Small intestine (tissue), 7 donors: ENCODE data around the gene USP28. TPM values are rescaled to one million over a fixed set of nuclear protein-coding genes. Genes with fewer than 3 reads are reported as not detected.

Experiments used
- DNase-seq, 2 donors: peaks; one replicate each; pipeline versions ENCODE4 v3.0.0 to v3.0.0-alpha.2; 2013
- FAIRE-seq: peaks from 2 replicates; lab custom pipeline; 2012; peaks lifted over from hg19 to GRCh38; lab: Jason Lieb, UNC
- H3K27ac ChIP-seq, 3 donors: one replicate each; pipeline ENCODE4 v1.5.1; 2013; ENCODE audit warnings: low read length in 2 of 3, mild to moderate bottlenecking in 2 of 3, control low read depth in 1 of 3, inconsistent platforms in 1 of 3, low read depth in 1 of 3, moderate library complexity in 1 of 3
- H3K27me3 ChIP-seq, 3 donors: one replicate each; pipeline ENCODE4 v1.6.1; 2013; ENCODE audit warnings: low read length in 3 of 3, inconsistent platforms in 1 of 3; ENCODE audit not compliant: control insufficient read depth in 3 of 3, insufficient read depth in 3 of 3
- H3K36me3 ChIP-seq, 3 donors: one replicate each; pipeline ENCODE4 v1.6.1; 2013; ENCODE audit warnings: low read length in 3 of 3, inconsistent platforms in 1 of 3, low read depth in 1 of 3, mild to moderate bottlenecking in 1 of 3, moderate library complexity in 1 of 3; ENCODE audit not compliant: control insufficient read depth in 3 of 3, insufficient read depth in 2 of 3
- H3K4me1 ChIP-seq, 3 donors: one replicate each; pipeline ENCODE4 v1.6.1; 2013; ENCODE audit warnings: low read length in 2 of 3, inconsistent platforms in 1 of 3, low read depth in 1 of 3, mild to moderate bottlenecking in 1 of 3, moderate library complexity in 1 of 3; ENCODE audit not compliant: control insufficient read depth in 3 of 3, insufficient read depth in 2 of 3
- H3K4me3 ChIP-seq, 3 donors: one replicate each; pipeline ENCODE4 v1.5.1; 2013; ENCODE audit warnings: low read length in 3 of 3, control low read depth in 1 of 3, inconsistent platforms in 1 of 3, low read depth in 1 of 3, mild to moderate bottlenecking in 1 of 3, moderate library complexity in 1 of 3
- H3K9me3 ChIP-seq, 2 donors: one replicate each; pipeline ENCODE4 v1.6.1; 2013; ENCODE audit warnings: low read depth in 1 of 2, low read length in 1 of 2; ENCODE audit not compliant: control insufficient read depth in 2 of 2, insufficient read depth in 1 of 2
- WGBS, 3 donors: extraction: QIAGEN DNeasy Blood & Tissue Kit; methylation state at CpG; one replicate each; pipeline ENCODE4 v1.1.7; 2013; 5-methylcytosine and 5-hydroxymethylcytosine counted together
- polyA plus RNA-seq, 4 donors: library from polyadenylated mRNA; stranded (reverse) in 3 of 4; unstranded in 1 of 4; fragments of 200-250 nt in 3 of 4; fragments of 120-200 nt in 1 of 4; gene quantifications; one replicate each; pipeline versions ENCODE4 v1.2.1 to v1.2.3, GENCODE V29; 2013
- donor health status: healthy with polysubstance abuse.
- donor health status: control.
- donor health status: control.
- donor health status: Bipolar disorder and iron deficiency.
- donor health status: healthy.

The USP28 gene
- polyA plus RNA-seq, 4 donors: 5.1 to 28.9 (median 8.3) TPM

- H3K9me3 ChIP-seq: no peaks in the 10 kb centered on the region
- H3K27ac ChIP-seq: no peak overlapping the region
- DNase-seq (no peak), FAIRE-seq (no peak)
- H3K4me1 ChIP-seq: no peaks in the 10 kb centered on the region
- H3K27me3 ChIP-seq: no peaks in the 10 kb centered on the region
- WGBS, 3 donors: 92 to 96% (median 93%) methylated on average over 4 of the region's 4 CpGs
- peaks cover 9 to 30% (median 26%) of the 10 kb centered on the region in 3 donors for H3K36me3 ChIP-seq
- no peak overlapping the region for H3K4me3 ChIP-seq
Measured at GRCh38 chr11:113835306-113835705, 40.1 kb downstream of the USP28 start.

- WGBS, 3 donors: 89 to 93% (median 91%) methylated on average over 8 of the region's 8 CpGs
- Histone ChIP-seq H3K27ac (no peak overlapping the region), H3K9me3 (no peaks in the 10 kb centered on the region), H3K4me1 (no peaks in the 10 kb centered on the region), H3K4me3 (no peak overlapping the region), H3K27me3 (no peaks in the 10 kb centered on the region), H3K36me3 (peaks cover 4 to 21% (median 20%) of the 10 kb centered on the region in 3 donors)
- FAIRE-seq (no peak), DNase-seq (no peak)
Measured at GRCh38 chr11:113833151-113833550, 42.2 kb downstream of the USP28 start.

DNA sequence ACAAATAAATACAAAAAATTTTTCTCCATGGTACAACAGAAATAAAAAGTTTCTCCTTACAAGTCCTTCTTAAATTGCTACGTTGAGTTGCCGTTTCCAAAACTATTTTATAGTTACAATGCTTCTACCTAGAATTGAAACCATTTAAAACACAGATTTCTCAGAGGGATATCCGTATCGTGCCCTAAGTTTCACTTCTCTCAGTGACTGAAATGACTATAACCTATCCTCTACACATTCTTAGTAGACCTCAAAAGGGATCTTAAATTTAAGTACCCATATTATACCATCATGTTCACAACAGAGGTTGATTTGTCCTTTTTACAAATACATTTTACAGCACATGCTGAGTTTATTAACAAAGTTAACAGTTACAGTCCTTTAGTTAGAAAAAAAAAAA is 44.1 kb downstream of the USP28 start:
- Histone ChIP-seq H3K9me3 (no peaks in the 10 kb centered on the region), H3K4me3 (no peak overlapping the region), H3K4me1 (no peaks in the 10 kb centered on the region), H3K27me3 (no peaks in the 10 kb centered on the region), H3K36me3 (peaks cover 2 to 21% (median 15%) of the 10 kb centered on the region in 3 donors), H3K27ac (no peak overlapping the region)
- no peak for FAIRE-seq
- no peak for DNase-seq
- WGBS, 3 donors: 82 to 86% (median 83%) methylated on average over 4 of the region's 4 CpGs

GRCh38 chr11:113829751-113830150 is 45.6 kb downstream of the USP28 start:
- Histone ChIP-seq H3K27ac (no peak overlapping the region), H3K9me3 (no peaks in the 10 kb centered on the region), H3K27me3 (no peaks in the 10 kb centered on the region), H3K4me3 (no peak overlapping the region), H3K4me1 (no peaks in the 10 kb centered on the region), H3K36me3 (peaks cover 2 to 18% (median 13%) of the 10 kb centered on the region in 3 donors)
- 94 to 98% (median 94%) methylated on average over 2 of the region's 2 CpGs for WGBS, 3 donors
- DNase-seq: no peak
- FAIRE-seq: no peak

GRCh38 chr11:113828191-113828590 is 47.2 kb downstream of the USP28 start:
- Histone ChIP-seq H3K27ac (no peak overlapping the region), H3K36me3 (peaks cover 2 to 18% (median 10%) of the 10 kb centered on the region in 3 donors), H3K4me1 (no peaks in the 10 kb centered on the region), H3K4me3 (no peak overlapping the region), H3K27me3 (no peaks in the 10 kb centered on the region), H3K9me3 (no peaks in the 10 kb centered on the region)
- 90 to 96% (median 95%) methylated on average over 1 of the region's 1 CpG for WGBS, 3 donors
- no peak for FAIRE-seq
- no peak for DNase-seq

DNA sequence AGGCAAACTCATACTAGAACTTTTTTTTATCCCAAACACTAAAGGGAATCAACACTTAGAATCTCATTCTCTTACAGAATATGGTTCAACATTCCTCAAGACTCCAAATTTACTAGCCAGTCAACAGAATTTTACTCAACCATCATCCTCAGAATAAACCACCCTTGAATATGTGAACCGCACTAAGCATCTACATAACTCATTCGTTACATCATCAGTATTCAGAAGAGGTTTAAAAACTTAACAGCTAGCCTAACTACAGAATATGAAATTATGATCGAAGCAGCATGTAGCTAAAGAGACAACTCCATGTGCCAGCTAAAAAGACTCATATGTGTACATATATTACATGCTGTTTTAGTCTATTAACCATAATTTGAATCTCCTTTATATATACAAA is 47.9 kb downstream of the USP28 start:
- H3K36me3 ChIP-seq: peaks cover 0 to 14% (median 9%) of the 10 kb centered on the region in 3 donors
- H3K27me3 ChIP-seq: no peaks in the 10 kb centered on the region
- H3K4me3 ChIP-seq: no peak overlapping the region
- no peak for FAIRE-seq
- WGBS, 3 donors: 97 to 99% (median 97%) methylated on average over 3 of the region's 3 CpGs
- no peak overlapping the region for H3K27ac ChIP-seq
- no peak for DNase-seq
- H3K4me1 ChIP-seq: no peaks in the 10 kb centered on the region
- H3K9me3 ChIP-seq: no peaks in the 10 kb centered on the region

GRCh38 chr11:113818426-113818825 is 56.9 kb downstream of the USP28 start:
- no peaks in the 10 kb centered on the region for H3K27me3 ChIP-seq
- no peak overlapping the region for H3K4me3 ChIP-seq
- H3K4me1 ChIP-seq: no peaks in the 10 kb centered on the region
- 96 to 100% (median 98%) methylated on average over 3 of the region's 3 CpGs for WGBS, 3 donors
- H3K36me3 ChIP-seq: peaks cover 4 to 17% (median 12%) of the 10 kb centered on the region in 3 donors
- FAIRE-seq (no peak), DNase-seq (peak in 1 of 2 donors; percentile 25)
- no peak overlapping the region for H3K27ac ChIP-seq
- no peaks in the 10 kb centered on the region for H3K9me3 ChIP-seq

DNA sequence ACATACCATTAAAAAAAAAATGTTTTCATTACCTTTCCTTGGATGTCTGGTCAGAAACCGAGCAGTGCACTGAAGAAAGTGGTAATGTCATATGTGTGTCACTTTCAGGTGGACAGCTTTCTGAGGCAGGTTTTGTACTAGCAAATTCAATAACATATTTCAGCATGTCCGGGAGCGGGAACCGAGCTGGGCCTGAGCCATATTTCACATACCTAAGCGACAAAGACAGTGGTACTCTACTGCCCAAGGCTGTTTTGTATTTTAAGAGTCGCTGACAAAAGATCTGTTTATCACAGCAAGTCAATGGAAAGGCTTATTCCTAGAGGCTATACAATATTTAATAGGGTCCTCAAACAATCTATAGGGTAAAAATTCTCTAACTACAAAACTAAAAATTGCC is 57.7 kb downstream of the USP28 start:
- H3K4me1 ChIP-seq: no peaks in the 10 kb centered on the region
- H3K4me3 ChIP-seq: no peak overlapping the region
- 96% methylated on average over 6 of the region's 6 CpGs for WGBS, 3 donors
- H3K9me3 ChIP-seq: no peaks in the 10 kb centered on the region
- FAIRE-seq (no peak), DNase-seq (no peak)
- H3K36me3 ChIP-seq: peaks cover 3 to 17% (median 12%) of the 10 kb centered on the region in 3 donors
- H3K27ac ChIP-seq: no peak overlapping the region
- no peaks in the 10 kb centered on the region for H3K27me3 ChIP-seq

DNA sequence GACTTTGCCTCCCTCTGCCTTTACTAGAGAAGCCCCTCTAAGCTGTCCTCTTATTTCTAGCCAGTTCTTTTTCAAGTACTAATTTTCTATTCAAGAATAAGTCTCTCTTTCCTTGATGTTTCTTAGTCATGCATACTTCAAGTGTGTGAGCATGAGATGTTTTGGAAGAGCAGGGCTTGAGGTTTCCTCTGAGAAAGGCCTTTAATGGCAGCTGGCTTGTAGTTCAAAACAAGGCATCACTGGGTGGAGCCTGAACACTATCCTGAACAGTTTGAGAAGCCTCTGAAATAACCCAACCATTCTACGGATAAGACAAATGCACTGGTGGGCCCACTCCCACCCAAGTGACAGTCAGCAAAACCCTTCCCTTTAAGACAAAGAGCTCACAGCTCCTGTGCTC is 58.2 kb downstream of the USP28 start:
- no peaks in the 10 kb centered on the region for H3K9me3 ChIP-seq
- no peaks in the 10 kb centered on the region for H3K27me3 ChIP-seq
- FAIRE-seq: no peak
- H3K36me3 ChIP-seq: peaks cover 3 to 17% (median 12%) of the 10 kb centered on the region in 3 donors
- no peak overlapping the region for H3K4me3 ChIP-seq
- no peak overlapping the region for H3K27ac ChIP-seq
- no peaks in the 10 kb centered on the region for H3K4me1 ChIP-seq
- DNase-seq: no peak
- WGBS, 3 donors: 94 to 97% (median 94%) methylated on average over 1 of the region's 1 CpG
